H1 (cell line): ENCODE results near the gene IFNA14. TPM values are rescaled to one million over a fixed set of nuclear protein-coding genes. Genes with fewer than 3 reads are reported as not detected.

Experiments
- RBBP5 ChIP-seq: IDR thresholded peaks from 2 replicates; pipeline ENCODE4 v1.7.1; 2012; ENCODE audit warnings: low read depth, mild to moderate bottlenecking, inconsistent platforms, low read length, moderate library complexity, borderline replicate concordance
- polyA plus RNA-seq, 7 experiments: library from polyadenylated mRNA; depleted of rRNA in 3 of 7; stranded (reverse) in 5 of 7; unstranded in 2 of 7; fragments of >200 nt in 5 of 7; fragments of 200-250 nt in 2 of 7; gene quantifications; 1 replicate in 5 of 7; 2 replicates in 1 of 7; 4 replicates in 1 of 7; pipeline versions ENCODE4 v1.2.1 to v1.2.3, GENCODE V29; 2011 to 2013; ENCODE audit warnings: missing spikeins in 2 of 7, mixed read lengths in 2 of 7
- total RNA-seq: library from RNA; stranded (reverse); fragmentation: NEBNext Ultra II Directional; extraction: Animal tissue kit (Norgen Biotek cat#: 25700); gene quantifications from 2 replicates; pipeline ENCODE4 v1.2.1, GENCODE V29; 2021
- TF ChIP-seq, protein P1 (sequence below): fragments of 300-600 bp; sonication (generic); IDR thresholded peaks from 2 replicates; pipeline ENCODE4 v1.7.1; 2012; ENCODE audit warnings: low read length, moderate library complexity, mild to moderate bottlenecking, inconsistent platforms; ENCODE audit not compliant: insufficient replicate concordance

The IFNA14 gene
- total and polyA plus RNA-seq, 2 of the 8 experiments (the other 6 are each of a cell fraction or from before 2014, with no cell fraction given) = not detected

DNA sequence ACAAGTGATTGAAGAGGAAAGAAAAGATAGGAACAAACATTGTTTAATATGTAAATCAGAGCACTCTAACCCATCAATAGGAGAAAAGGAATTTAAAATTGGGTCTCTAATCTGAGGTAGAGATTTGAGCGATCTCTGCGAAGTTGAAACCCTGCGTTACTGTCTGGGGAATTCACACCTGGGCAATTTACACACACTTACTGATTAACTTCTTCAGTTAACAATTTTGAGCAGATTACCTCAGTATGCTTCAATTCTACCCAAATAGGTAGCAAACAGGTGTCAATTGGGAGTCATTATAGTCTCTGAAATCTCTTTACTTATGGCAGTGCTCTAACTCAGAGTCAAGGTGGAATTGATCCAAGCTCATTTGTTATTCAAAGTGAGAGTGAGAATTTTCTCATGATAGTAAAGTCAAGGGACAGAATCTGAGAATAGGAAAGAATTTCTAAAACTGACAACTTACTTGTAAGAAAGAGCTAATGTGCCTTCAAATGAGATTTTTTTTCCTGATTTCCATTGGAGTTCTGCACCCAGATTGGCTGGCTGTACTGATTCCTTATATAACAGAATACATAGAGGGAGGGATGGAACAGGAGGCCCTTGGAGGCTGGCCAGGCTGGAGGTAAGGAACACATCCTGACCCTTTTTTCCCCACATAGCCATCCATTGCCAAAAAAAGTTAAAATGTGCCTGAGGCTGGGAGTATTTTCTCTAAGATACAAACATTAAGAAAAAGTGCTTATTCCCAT lies 27.1 kb upstream of the IFNA14 start (continued):
- TF ChIP-seq, protein P1, sequence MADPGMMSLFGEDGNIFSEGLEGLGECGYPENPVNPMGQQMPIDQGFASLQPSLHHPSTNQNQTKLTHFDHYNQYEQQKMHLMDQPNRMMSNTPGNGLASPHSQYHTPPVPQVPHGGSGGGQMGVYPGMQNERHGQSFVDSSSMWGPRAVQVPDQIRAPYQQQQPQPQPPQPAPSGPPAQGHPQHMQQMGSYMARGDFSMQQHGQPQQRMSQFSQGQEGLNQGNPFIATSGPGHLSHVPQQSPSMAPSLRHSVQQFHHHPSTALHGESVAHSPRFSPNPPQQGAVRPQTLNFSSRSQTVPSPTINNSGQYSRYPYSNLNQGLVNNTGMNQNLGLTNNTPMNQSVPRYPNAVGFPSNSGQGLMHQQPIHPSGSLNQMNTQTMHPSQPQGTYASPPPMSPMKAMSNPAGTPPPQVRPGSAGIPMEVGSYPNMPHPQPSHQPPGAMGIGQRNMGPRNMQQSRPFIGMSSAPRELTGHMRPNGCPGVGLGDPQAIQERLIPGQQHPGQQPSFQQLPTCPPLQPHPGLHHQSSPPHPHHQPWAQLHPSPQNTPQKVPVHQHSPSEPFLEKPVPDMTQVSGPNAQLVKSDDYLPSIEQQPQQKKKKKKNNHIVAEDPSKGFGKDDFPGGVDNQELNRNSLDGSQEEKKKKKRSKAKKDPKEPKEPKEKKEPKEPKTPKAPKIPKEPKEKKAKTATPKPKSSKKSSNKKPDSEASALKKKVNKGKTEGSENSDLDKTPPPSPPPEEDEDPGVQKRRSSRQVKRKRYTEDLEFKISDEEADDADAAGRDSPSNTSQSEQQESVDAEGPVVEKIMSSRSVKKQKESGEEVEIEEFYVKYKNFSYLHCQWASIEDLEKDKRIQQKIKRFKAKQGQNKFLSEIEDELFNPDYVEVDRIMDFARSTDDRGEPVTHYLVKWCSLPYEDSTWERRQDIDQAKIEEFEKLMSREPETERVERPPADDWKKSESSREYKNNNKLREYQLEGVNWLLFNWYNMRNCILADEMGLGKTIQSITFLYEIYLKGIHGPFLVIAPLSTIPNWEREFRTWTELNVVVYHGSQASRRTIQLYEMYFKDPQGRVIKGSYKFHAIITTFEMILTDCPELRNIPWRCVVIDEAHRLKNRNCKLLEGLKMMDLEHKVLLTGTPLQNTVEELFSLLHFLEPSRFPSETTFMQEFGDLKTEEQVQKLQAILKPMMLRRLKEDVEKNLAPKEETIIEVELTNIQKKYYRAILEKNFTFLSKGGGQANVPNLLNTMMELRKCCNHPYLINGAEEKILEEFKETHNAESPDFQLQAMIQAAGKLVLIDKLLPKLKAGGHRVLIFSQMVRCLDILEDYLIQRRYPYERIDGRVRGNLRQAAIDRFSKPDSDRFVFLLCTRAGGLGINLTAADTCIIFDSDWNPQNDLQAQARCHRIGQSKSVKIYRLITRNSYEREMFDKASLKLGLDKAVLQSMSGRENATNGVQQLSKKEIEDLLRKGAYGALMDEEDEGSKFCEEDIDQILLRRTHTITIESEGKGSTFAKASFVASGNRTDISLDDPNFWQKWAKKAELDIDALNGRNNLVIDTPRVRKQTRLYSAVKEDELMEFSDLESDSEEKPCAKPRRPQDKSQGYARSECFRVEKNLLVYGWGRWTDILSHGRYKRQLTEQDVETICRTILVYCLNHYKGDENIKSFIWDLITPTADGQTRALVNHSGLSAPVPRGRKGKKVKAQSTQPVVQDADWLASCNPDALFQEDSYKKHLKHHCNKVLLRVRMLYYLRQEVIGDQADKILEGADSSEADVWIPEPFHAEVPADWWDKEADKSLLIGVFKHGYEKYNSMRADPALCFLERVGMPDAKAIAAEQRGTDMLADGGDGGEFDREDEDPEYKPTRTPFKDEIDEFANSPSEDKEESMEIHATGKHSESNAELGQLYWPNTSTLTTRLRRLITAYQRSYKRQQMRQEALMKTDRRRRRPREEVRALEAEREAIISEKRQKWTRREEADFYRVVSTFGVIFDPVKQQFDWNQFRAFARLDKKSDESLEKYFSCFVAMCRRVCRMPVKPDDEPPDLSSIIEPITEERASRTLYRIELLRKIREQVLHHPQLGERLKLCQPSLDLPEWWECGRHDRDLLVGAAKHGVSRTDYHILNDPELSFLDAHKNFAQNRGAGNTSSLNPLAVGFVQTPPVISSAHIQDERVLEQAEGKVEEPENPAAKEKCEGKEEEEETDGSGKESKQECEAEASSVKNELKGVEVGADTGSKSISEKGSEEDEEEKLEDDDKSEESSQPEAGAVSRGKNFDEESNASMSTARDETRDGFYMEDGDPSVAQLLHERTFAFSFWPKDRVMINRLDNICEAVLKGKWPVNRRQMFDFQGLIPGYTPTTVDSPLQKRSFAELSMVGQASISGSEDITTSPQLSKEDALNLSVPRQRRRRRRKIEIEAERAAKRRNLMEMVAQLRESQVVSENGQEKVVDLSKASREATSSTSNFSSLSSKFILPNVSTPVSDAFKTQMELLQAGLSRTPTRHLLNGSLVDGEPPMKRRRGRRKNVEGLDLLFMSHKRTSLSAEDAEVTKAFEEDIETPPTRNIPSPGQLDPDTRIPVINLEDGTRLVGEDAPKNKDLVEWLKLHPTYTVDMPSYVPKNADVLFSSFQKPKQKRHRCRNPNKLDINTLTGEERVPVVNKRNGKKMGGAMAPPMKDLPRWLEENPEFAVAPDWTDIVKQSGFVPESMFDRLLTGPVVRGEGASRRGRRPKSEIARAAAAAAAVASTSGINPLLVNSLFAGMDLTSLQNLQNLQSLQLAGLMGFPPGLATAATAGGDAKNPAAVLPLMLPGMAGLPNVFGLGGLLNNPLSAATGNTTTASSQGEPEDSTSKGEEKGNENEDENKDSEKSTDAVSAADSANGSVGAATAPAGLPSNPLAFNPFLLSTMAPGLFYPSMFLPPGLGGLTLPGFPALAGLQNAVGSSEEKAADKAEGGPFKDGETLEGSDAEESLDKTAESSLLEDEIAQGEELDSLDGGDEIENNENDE = peak; percentile 36
- no peak for TF ChIP-seq RBBP5
- TF ChIP-seq, all 59 proteins: peak for 1
